ENCODE results near the gene XG. TPM values are rescaled to one million over a fixed set of nuclear protein-coding genes. Genes with fewer than 3 reads are reported as not detected.

Gene XG
- total RNA-seq, 2 donors from 2014 or later, result 0.26 TPM; not detected in 1

GRCh38 chrX:2732076-2732475 lies 19.8 kb upstream of the XG start:
- no peak for DNase-seq
- intact Hi-C loops (cut with DNase I), result no loop called here
- TF ChIP-seq CTCF (IDR thresholded peaks at IDR 0.05), result no peak
- no peak for TF ChIP-seq POLR2A (IDR thresholded peaks at IDR 0.05)
- H3K4me3 ChIP-seq, result no peak overlapping the region
- WGBS, 2 donors, result 77 to 97% methylated on average over 8 to 9 of the region's 9 CpGs
- H3K4me1 ChIP-seq, result no peaks in the 10 kb centered on the region
- H3K9me3 ChIP-seq, result no peaks in the 10 kb centered on the region
- no peak for ATAC-seq
- no peaks in the 10 kb centered on the region for H3K27me3 ChIP-seq
- peaks cover 0 to 21% of the 10 kb centered on the region in 2 donors for H3K36me3 ChIP-seq (replicated peaks in 1 of 2; ENCODE audit: insufficient read depth in 1 of 2, low read depth in 2 of 2)
- H3K27ac ChIP-seq, result no peak overlapping the region

- TF ChIP-seq CTCF (IDR thresholded peaks at IDR 0.05), result no peak
- TF ChIP-seq POLR2A (IDR thresholded peaks at IDR 0.05), result no peak
- H3K27ac ChIP-seq, result no peak overlapping the region
- no peak overlapping the region for H3K4me3 ChIP-seq
- peaks cover 0 to 21% of the 10 kb centered on the region in 2 donors for H3K36me3 ChIP-seq (replicated peaks in 1 of 2; ENCODE audit: insufficient read depth in 1 of 2, low read depth in 2 of 2)
- H3K4me1 ChIP-seq, result no peaks in the 10 kb centered on the region
- no peak for ATAC-seq
- no peaks in the 10 kb centered on the region for H3K9me3 ChIP-seq
- DNase-seq, result no peak
- no peaks in the 10 kb centered on the region for H3K27me3 ChIP-seq
- intact Hi-C loops (cut with DNase I), result no loop called here
Observed at GRCh38 chrX:2732649-2733048, 19.2 kb upstream of the XG start.

- peaks cover 0 to 21% of the 10 kb centered on the region in 2 donors for H3K36me3 ChIP-seq (replicated peaks in 1 of 2; ENCODE audit: insufficient read depth in 1 of 2, low read depth in 2 of 2)
- DNase-seq (no peak), ATAC-seq (no peak)
- TF ChIP-seq POLR2A (IDR thresholded peaks at IDR 0.05) (no peak), CTCF (IDR thresholded peaks at IDR 0.05) (no peak)
- no peak overlapping the region for H3K27ac ChIP-seq
- 88 to 90% methylated on average over 9 of the region's 9 CpGs for WGBS, 2 donors
- no peaks in the 10 kb centered on the region for H3K4me1 ChIP-seq
- intact Hi-C loops (cut with DNase I), result no loop called here
- no peaks in the 10 kb centered on the region for H3K9me3 ChIP-seq
- no peak overlapping the region for H3K4me3 ChIP-seq
- no peaks in the 10 kb centered on the region for H3K27me3 ChIP-seq
Observed at GRCh38 chrX:2733286-2733685, 18.6 kb upstream of the XG start.

GRCh38 chrX:2735270-2735669 lies 16.6 kb upstream of the XG start:
- WGBS, 2 donors, result 92 to 95% methylated on average over 4 of the region's 4 CpGs
- Histone ChIP-seq H3K27ac (no peak overlapping the region), H3K9me3 (no peaks in the 10 kb centered on the region), H3K36me3 (replicated peaks in 1 of 2; ENCODE audit: insufficient read depth in 1 of 2, low read depth in 2 of 2) (peaks cover 0 to 16% of the 10 kb centered on the region in 2 donors), H3K4me1 (no peaks in the 10 kb centered on the region), H3K27me3 (no peaks in the 10 kb centered on the region), H3K4me3 (no peak overlapping the region)
- DNase-seq (no peak), ATAC-seq (no peak)
- intact Hi-C loops (cut with DNase I), result no loop called here
- TF ChIP-seq CTCF (IDR thresholded peaks at IDR 0.05) (no peak), POLR2A (IDR thresholded peaks at IDR 0.05) (no peak)

GRCh38 chrX:2740672-2741071 lies 11.2 kb upstream of the XG start:
- intact Hi-C loops (cut with DNase I), result no loop called here
- peaks cover 0 to 12% of the 10 kb centered on the region in 2 donors for H3K36me3 ChIP-seq (replicated peaks in 1 of 2; ENCODE audit: insufficient read depth in 1 of 2, low read depth in 2 of 2)
- peaks cover 4% of the 10 kb centered on the region for H3K4me1 ChIP-seq
- ATAC-seq (no peak), DNase-seq (no peak)
- no peaks in the 10 kb centered on the region for H3K27me3 ChIP-seq
- no peak overlapping the region for H3K27ac ChIP-seq
- no peak for TF ChIP-seq POLR2A (IDR thresholded peaks at IDR 0.05)
- no peak for TF ChIP-seq CTCF (IDR thresholded peaks at IDR 0.05)
- 94% methylated on average over 9 to 11 of the region's 11 CpGs for WGBS, 2 donors
- H3K4me3 ChIP-seq, result no peak overlapping the region
- no peaks in the 10 kb centered on the region for H3K9me3 ChIP-seq

All from body of pancreas (tissue), 4 donors.